ENCODE results near the gene DBH. TPM values are rescaled to one million over a fixed set of nuclear protein-coding genes. Genes with fewer than 3 reads are reported as not detected.

Gene DBH
- total RNA-seq, 4 donors from 2014 or later: not detected

DNA sequence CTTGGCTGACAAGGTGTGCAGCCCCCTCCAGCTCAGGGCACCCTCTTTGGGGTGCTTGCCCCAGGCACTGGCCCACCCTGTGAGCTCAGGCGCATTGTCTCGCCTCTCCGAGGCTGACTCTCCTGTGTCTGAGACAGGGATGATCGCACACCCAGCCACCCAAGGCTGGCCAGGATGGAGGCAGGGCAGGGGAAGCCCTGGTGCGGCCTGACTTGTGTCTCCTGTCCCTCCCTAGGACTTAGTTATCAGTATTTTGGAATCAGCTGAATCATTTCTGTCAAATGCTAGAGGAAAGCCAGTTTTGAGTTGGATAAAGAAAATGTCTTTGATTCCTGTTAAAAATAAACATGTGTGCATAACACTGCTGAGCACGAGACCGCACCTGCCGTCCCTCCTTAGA, 2.5 kb upstream of the DBH start:
- TF ChIP-seq, protein P1, sequence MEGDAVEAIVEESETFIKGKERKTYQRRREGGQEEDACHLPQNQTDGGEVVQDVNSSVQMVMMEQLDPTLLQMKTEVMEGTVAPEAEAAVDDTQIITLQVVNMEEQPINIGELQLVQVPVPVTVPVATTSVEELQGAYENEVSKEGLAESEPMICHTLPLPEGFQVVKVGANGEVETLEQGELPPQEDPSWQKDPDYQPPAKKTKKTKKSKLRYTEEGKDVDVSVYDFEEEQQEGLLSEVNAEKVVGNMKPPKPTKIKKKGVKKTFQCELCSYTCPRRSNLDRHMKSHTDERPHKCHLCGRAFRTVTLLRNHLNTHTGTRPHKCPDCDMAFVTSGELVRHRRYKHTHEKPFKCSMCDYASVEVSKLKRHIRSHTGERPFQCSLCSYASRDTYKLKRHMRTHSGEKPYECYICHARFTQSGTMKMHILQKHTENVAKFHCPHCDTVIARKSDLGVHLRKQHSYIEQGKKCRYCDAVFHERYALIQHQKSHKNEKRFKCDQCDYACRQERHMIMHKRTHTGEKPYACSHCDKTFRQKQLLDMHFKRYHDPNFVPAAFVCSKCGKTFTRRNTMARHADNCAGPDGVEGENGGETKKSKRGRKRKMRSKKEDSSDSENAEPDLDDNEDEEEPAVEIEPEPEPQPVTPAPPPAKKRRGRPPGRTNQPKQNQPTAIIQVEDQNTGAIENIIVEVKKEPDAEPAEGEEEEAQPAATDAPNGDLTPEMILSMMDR (IDR thresholded peaks at IDR 0.05): no peak
- no peak for TF ChIP-seq POLR2A (IDR thresholded peaks at IDR 0.05)
- Histone ChIP-seq H3K4me3 (no peak overlapping the region), H3K36me3 (no peaks in the 10 kb centered on the region), H3K27ac (no peak overlapping the region), H3K9me3 (no peaks in the 10 kb centered on the region), H3K27me3 (no peaks in the 10 kb centered on the region), H3K4me1 (no peaks in the 10 kb centered on the region)
- DNase-seq: no peak

DNA sequence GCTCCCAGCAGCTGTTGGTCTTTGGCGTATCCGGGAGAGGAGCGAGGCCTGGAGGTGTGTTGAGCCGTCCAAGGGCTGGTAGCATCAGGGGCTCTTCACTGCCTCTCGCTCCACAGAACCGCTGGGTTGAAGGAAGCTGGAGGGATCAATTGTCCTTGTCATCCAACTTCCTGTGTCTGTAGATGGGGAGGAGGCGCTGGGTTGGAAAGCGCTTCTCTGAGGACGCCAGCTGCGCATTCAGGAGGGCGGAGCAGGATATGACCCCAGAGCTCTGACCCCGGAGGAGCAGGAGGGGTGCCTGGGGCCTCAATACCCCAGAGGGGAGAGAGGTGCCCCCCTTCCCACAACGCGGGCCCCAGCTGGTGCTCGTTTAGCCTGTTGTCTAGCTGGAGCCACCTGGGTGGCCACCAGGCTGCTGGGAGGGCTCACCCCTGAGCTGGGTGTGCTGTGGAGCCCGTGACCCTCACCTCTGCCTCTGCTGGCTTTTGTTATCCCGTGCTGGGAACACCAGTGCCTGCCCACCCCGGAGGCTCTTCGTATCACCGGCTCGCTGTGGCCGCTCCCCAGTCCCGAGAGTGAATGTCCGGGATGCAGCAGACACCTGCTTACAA, 2.0 kb upstream of the DBH start:
- no peaks in the 10 kb centered on the region for H3K9me3 ChIP-seq
- no peak for DNase-seq
- no peaks in the 10 kb centered on the region for H3K27me3 ChIP-seq
- H3K27ac ChIP-seq: no peak overlapping the region
- no peaks in the 10 kb centered on the region for H3K4me1 ChIP-seq
- no peak overlapping the region for H3K4me3 ChIP-seq
- H3K36me3 ChIP-seq: no peaks in the 10 kb centered on the region
- TF ChIP-seq, protein P1 (IDR thresholded peaks at IDR 0.05): no peak
- TF ChIP-seq POLR2A (IDR thresholded peaks at IDR 0.05): no peak

DNA sequence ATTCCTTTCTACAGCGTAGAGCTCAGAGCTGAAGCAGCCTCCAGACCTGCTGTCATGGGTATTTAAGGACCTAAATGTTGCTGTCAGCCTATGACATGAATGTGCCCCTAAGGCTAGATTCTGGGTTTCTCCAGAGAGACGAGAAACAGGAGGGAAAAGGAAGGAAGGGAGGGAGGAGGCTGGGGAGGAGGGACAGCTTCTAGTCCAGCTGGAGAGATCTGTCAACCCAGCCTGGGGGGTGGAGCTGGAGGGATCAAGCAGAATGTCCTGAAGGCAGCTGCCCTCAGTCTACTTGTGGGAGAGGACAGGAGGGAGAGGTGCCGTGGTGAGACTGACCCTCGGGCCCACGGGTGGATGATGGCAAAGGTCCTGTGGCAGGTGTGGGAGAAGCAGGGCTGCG, 1.1 kb upstream of the DBH start:
- H3K27me3 ChIP-seq: no peaks in the 10 kb centered on the region
- H3K36me3 ChIP-seq: no peaks in the 10 kb centered on the region
- H3K4me1 ChIP-seq: no peaks in the 10 kb centered on the region
- H3K9me3 ChIP-seq: no peaks in the 10 kb centered on the region
- no peak overlapping the region for H3K4me3 ChIP-seq
- H3K27ac ChIP-seq: no peak overlapping the region
- no peak for DNase-seq
- TF ChIP-seq, protein P1 (IDR thresholded peaks at IDR 0.05): no peak
- no peak for TF ChIP-seq POLR2A (IDR thresholded peaks at IDR 0.05)

DNA sequence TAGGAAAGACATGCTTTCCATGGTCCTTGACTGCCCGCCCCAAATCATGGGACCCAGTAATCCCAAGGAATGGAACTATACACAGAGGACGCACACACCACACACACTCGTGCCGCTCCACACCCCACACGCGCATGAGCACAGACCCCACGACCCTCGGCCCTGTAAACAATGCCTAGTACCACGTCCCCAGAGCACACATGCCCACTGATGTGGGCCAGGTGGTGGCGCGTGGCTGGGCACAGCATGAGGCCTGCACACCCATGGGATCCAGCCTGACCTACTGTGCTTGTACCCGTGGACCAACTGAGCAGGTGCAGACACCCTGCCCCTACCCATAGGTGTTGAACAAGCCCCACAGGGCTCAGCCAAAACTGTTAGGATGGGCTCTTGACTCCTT, 739 bp downstream of the DBH start:
- DNase-seq: no peak
- Histone ChIP-seq H3K27me3 (no peaks in the 10 kb centered on the region), H3K36me3 (no peaks in the 10 kb centered on the region), H3K9me3 (no peaks in the 10 kb centered on the region), H3K27ac (no peak overlapping the region), H3K4me1 (no peaks in the 10 kb centered on the region), H3K4me3 (no peak overlapping the region)
- TF ChIP-seq, protein P1 (IDR thresholded peaks at IDR 0.05): no peak
- TF ChIP-seq POLR2A (IDR thresholded peaks at IDR 0.05): no peak

DNA sequence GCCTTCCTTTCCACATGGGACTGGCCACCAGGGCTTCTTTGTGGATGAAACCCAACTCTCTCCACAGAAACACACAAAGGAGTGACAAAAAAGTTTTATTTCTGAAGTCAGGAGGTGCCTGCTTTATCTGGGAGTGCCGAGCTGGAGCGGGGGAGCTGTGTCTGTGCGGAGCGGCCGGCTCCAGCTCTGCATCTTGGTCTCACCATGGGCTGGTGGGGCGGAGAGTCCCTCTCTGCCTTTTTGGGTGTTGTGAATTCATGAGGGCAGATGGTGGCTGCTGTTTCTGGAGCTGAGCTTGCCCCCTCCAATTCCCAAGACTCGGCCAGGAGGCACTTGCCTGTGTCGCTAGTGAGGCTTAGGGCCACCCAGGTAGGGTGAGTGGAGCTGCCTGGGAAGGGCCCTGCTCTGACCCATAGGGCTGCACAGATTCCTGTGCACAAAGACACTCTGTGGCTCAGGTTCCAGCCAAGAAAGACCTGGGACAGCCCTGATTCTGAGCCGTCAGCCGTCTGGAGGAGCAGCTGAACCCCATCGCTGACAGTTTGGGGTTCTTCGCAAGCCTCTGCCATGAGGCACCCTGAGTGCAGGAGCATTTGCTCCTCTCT, 1.4 kb downstream of the DBH start:
- H3K27me3 ChIP-seq: no peaks in the 10 kb centered on the region
- no peak overlapping the region for H3K27ac ChIP-seq
- no peaks in the 10 kb centered on the region for H3K36me3 ChIP-seq
- H3K4me3 ChIP-seq: no peak overlapping the region
- DNase-seq: no peak
- TF ChIP-seq, protein P1 (IDR thresholded peaks at IDR 0.05): no peak
- TF ChIP-seq POLR2A (IDR thresholded peaks at IDR 0.05): no peak
- H3K4me1 ChIP-seq: no peaks in the 10 kb centered on the region
- no peaks in the 10 kb centered on the region for H3K9me3 ChIP-seq
